GM18861 (cell line): Measurements from ENCODE around the gene UBE2J1.
"Not testable (repeated sequence)": the region's sequence is repeated elsewhere in the genome, so short reads cannot be mapped to it uniquely, and the experiment has no call there.

Source experiments
- ATAC-seq: cut with Tn5 transposase; IDR thresholded peaks from one replicate; pipeline ENCODE4 v1.9.1; 2021; ENCODE audit not compliant: unreplicated experiment

The UBE2J1 gene

GRCh38 chr6:89352278-89353117 is at the start of gene UBE2J1:
Gene UBE2J1 (minus strand): TSS chr6:89352722. CDS start chr6:89352569, 153 bp downstream.
- ATAC-seq = peak; percentile 33

- ATAC-seq = no peak
These were observed 48.4 kb upstream of the UBE2J1 start for GRCh38 chr6:89400912-89401399.

GRCh38 chr6:89400050-89400449 is 47.5 kb upstream of the UBE2J1 start:
- no peak for ATAC-seq

GRCh38 chr6:89398762-89399525 is 46.4 kb upstream of the UBE2J1 start:
- no peak for ATAC-seq

- not testable (repeated sequence) for ATAC-seq
These were observed 45.4 kb upstream of the UBE2J1 start for GRCh38 chr6:89397884-89398283.

- ATAC-seq = no peak
These were observed 41.1 kb upstream of the UBE2J1 start for GRCh38 chr6:89393659-89394058.

- ATAC-seq = no peak
These were observed 40.3 kb upstream of the UBE2J1 start for GRCh38 chr6:89392823-89393222.

- no peak for ATAC-seq
These were observed 36.3 kb upstream of the UBE2J1 start for GRCh38 chr6:89388846-89389245.

GRCh38 chr6:89387516-89388201 is 35.1 kb upstream of the UBE2J1 start:
- peak; percentile 94 for ATAC-seq

GRCh38 chr6:89386917-89387491 is 34.5 kb upstream of the UBE2J1 start:
- no peak for ATAC-seq

GRCh38 chr6:89385846-89386245 is 33.3 kb upstream of the UBE2J1 start:
- no peak for ATAC-seq

- ATAC-seq = peak; percentile 57
These were observed 32.7 kb upstream of the UBE2J1 start for GRCh38 chr6:89385156-89385667.

GRCh38 chr6:89381031-89381430 is 28.5 kb upstream of the UBE2J1 start:
- ATAC-seq = no peak

GRCh38 chr6:89379281-89379680 is 26.8 kb upstream of the UBE2J1 start:
- no peak for ATAC-seq

- no peak for ATAC-seq
These were observed 26.1 kb upstream of the UBE2J1 start for GRCh38 chr6:89378628-89379027.

- peak; percentile 71 for ATAC-seq
These were observed 23.1 kb upstream of the UBE2J1 start for GRCh38 chr6:89375427-89376267.

GRCh38 chr6:89372506-89372901 is 20.0 kb upstream of the UBE2J1 start:
- peak; percentile 23 for ATAC-seq

- peak; percentile 68 for ATAC-seq
These were observed 19.5 kb upstream of the UBE2J1 start for GRCh38 chr6:89371849-89372505.

- no peak for ATAC-seq
These were observed 16.5 kb upstream of the UBE2J1 start for GRCh38 chr6:89368999-89369398.
